ENCODE results near the gene IBA57. TPM values are rescaled to one million over a fixed set of nuclear protein-coding genes. Genes with fewer than 3 reads are reported as not detected.
A peak's percentile ranks its signal among the peaks of the same experiment; 100 is the strongest.

Gene IBA57
- total RNA-seq, 2 donors from 2014 or later, result 3.5 to 12.2 TPM

DNA sequence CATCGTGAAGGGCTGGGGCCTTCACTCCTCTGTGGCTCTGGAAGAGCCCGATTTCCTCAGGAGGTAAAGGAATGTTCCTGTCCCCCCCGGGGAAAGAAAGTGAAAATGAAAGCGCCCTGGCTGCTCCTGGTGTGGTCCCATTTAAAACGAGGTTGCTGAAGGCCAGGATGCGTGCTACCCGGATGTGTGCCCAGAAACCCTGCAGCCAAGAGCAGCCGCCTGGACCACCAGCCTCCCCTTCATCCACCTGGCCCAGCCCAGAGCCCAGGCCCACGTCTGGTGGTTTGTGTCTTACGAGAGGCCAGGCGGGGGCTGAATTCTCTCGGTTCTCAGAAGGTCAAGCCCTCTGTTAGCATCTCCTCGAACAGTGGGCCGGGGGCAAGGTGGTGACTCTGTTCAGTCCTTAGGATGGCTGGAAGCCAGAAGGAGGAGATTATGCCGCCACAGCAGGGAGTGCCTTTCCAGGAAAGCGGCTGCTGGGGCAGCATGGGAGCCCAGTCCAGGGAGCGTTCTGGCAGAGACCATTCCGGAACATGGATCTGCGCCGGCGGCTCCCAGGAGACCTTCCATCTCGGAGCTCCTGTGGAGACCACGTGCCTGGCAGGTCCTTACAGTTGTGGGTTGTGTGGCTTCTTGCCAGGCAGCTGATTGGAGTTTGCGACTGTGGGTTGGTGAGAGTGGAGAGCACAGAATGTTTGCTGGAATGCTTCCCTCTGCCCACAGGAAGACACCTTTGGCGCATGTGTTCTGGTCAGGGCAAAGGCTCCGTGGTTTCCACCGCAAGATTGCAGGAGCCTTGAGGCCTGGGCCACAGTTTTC, 24.2 kb upstream of the IBA57 start:
- ATAC-seq (ENCODE audit: insufficient number of reproducible peaks, low FRiP score, low read depth) (no peak), DNase-seq (ENCODE audit: low spot score) (no peak)
- TF ChIP-seq, protein P1, sequence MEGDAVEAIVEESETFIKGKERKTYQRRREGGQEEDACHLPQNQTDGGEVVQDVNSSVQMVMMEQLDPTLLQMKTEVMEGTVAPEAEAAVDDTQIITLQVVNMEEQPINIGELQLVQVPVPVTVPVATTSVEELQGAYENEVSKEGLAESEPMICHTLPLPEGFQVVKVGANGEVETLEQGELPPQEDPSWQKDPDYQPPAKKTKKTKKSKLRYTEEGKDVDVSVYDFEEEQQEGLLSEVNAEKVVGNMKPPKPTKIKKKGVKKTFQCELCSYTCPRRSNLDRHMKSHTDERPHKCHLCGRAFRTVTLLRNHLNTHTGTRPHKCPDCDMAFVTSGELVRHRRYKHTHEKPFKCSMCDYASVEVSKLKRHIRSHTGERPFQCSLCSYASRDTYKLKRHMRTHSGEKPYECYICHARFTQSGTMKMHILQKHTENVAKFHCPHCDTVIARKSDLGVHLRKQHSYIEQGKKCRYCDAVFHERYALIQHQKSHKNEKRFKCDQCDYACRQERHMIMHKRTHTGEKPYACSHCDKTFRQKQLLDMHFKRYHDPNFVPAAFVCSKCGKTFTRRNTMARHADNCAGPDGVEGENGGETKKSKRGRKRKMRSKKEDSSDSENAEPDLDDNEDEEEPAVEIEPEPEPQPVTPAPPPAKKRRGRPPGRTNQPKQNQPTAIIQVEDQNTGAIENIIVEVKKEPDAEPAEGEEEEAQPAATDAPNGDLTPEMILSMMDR (IDR thresholded peaks at IDR 0.05), result no peak
- Histone ChIP-seq H3K4me1 (ENCODE audit: control insufficient read depth in 1 of 2, low read depth in 2 of 2) (peaks cover 37 to 42% of the 10 kb centered on the region in 2 donors), H3K36me3 (peaks cover 8% of the 10 kb centered on the region), H3K4me3 (peak overlapping the region; percentile 97), H3K9me3 (no peaks in the 10 kb centered on the region), H3K27ac (peak overlapping the region; percentile 92 to 96), H3K27me3 (replicated peaks; ENCODE audit: insufficient read depth) (no peaks in the 10 kb centered on the region)

DNA sequence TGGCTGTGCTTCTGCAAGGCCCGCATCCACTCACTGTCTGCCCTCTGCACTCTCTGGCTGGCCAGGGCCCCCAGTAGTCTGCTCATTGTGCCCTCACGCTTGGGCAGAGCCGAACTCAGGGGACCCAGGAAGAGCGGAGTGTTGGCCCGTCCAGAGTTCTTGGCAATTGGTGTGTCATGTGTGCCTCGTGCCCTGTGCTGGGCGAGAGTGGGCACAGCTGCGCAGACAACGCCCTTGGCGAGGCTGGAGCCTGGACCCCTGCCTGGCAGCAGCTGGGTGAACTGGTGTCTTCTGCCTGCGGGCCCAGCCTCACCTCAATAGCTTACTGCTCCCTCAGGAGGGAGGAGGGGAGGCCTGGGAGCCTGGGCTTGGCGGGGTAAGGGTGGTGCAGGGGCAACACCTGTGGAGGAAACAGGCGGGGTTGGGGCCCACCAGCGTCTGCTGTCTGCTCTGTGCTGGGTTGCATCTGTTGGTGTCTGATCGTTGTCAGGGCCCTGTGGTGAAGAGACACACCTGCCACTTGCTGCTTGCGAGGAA, 23.4 kb upstream of the IBA57 start:
- peaks cover 9% of the 10 kb centered on the region for H3K36me3 ChIP-seq
- TF ChIP-seq, protein P1 (IDR thresholded peaks at IDR 0.05), result no peak
- no peak overlapping the region for H3K27ac ChIP-seq
- H3K4me3 ChIP-seq, result peak overlapping the region; percentile 97
- no peaks in the 10 kb centered on the region for H3K27me3 ChIP-seq (replicated peaks; ENCODE audit: insufficient read depth)
- peaks cover 37 to 42% of the 10 kb centered on the region in 2 donors for H3K4me1 ChIP-seq (ENCODE audit: control insufficient read depth in 1 of 2, low read depth in 2 of 2)
- DNase-seq (ENCODE audit: low spot score) (no peak), ATAC-seq (ENCODE audit: insufficient number of reproducible peaks, low FRiP score, low read depth) (no peak)
- H3K9me3 ChIP-seq, result no peaks in the 10 kb centered on the region

DNA sequence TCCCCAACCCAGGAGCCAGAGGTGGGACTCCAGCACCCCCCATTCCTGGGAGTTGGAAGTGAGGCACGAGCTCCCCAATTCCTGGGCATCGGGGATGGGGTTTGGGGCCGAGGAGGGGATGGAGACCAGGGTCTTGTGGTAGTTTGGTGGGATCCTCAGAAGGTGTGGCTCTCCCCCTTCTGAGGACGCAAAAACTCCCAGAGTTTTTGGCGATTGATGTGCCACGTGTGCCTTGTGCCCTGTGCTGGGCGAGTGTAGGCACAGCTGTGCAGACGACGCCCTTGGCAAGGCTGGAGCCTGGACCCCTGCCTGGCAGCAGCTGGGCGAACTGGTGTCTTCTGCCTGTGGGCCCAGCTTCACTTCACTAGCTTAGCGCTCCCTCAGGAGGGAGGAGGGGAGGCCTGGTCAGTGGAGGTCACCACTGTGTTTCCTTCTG, 22.9 kb upstream of the IBA57 start:
- Histone ChIP-seq H3K27ac (no peak overlapping the region), H3K9me3 (no peaks in the 10 kb centered on the region), H3K36me3 (peaks cover 13% of the 10 kb centered on the region), H3K4me1 (ENCODE audit: control insufficient read depth in 1 of 2, low read depth in 2 of 2) (peaks cover 37 to 42% of the 10 kb centered on the region in 2 donors), H3K4me3 (peak overlapping the region; percentile 97), H3K27me3 (replicated peaks; ENCODE audit: insufficient read depth) (no peaks in the 10 kb centered on the region)
- TF ChIP-seq, protein P1 (IDR thresholded peaks at IDR 0.05), result no peak
- no peak for DNase-seq (ENCODE audit: low spot score)
- no peak for ATAC-seq (ENCODE audit: insufficient number of reproducible peaks, low FRiP score, low read depth)

DNA sequence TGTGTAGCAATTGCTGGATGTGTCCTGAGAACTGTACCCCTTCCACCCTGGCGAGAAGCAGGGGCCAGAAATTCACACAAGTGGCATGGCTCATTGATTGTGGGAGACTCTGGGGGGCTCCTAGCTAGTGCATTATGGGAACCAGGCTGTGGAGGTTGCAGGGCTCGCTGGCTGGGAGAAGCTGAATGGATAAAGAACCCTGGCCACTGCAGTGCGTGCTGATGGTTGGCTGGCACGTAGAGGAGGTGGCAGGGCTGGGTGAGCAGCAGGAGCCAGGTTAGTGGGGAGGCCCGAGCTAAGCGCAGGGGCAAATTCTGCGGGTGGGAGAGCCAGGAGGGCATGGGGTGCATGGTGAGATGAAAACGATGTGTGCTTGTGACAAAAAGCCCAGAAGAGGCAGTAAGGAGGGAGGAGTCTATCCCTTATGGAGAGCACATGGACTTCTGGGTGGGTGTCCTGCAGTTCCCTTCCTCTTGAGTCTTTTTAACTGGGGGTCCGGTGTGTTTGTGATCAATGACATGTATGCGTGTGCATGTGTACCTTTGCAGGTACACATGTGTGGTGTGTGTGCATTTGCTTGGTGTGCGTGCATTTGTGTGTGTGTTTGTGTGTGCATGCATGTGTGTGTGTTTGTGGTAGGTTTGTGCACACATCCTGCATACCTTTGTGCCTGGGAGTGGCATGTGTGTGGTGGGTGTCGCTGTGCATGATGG, 22.0 kb upstream of the IBA57 start:
- ATAC-seq (ENCODE audit: insufficient number of reproducible peaks, low FRiP score, low read depth) (no peak), DNase-seq (ENCODE audit: low spot score) (no peak)
- peaks cover 13% of the 10 kb centered on the region for H3K36me3 ChIP-seq
- TF ChIP-seq, protein P1 (IDR thresholded peaks at IDR 0.05), result no peak
- no peaks in the 10 kb centered on the region for H3K9me3 ChIP-seq
- peaks cover 37 to 43% of the 10 kb centered on the region in 2 donors for H3K4me1 ChIP-seq (ENCODE audit: control insufficient read depth in 1 of 2, low read depth in 2 of 2)
- no peaks in the 10 kb centered on the region for H3K27me3 ChIP-seq (replicated peaks; ENCODE audit: insufficient read depth)
- H3K4me3 ChIP-seq, result no peak overlapping the region
- no peak overlapping the region for H3K27ac ChIP-seq

Data from thoracic aorta (tissue), 2 donors.